ENCODE data around the gene RXFP3. TPM values are rescaled to one million over a fixed set of nuclear protein-coding genes. Genes with fewer than 3 reads are reported as not detected.

RXFP3 gene
- total and polyA plus RNA-seq, 5 donors from 2014 or later, result not detected

- H3K9me3 ChIP-seq (ENCODE audit: control insufficient read depth in 2 of 2, low read length in 2 of 2), result no peaks in the 10 kb centered on the region
- H3K36me3 ChIP-seq (ENCODE audit: control insufficient read depth, insufficient read depth, low read length), result peaks cover 15% of the 10 kb centered on the region
- ATAC-seq (ENCODE audit: low read depth in 2 of 2) (no peak), DNase-seq (no peak)
- H3K4me1 ChIP-seq (ENCODE audit: control insufficient read depth, insufficient read depth, low read length, poor library complexity, severe bottlenecking), result no peaks in the 10 kb centered on the region
- no peaks in the 10 kb centered on the region for H3K27me3 ChIP-seq (ENCODE audit: control insufficient read depth, insufficient read depth, low read length)
- H3K27ac Mint-ChIP-seq, result no peak overlapping the region
- no peak overlapping the region for H3K27ac ChIP-seq (ENCODE audit: insufficient read depth, low read length, poor library complexity, severe bottlenecking)
- H3K27me3 Mint-ChIP-seq, result no peaks in the 10 kb centered on the region
- peaks cover 0 to 3% (median 0%) of the 10 kb centered on the region in 7 donors for H3K9me3 Mint-ChIP-seq
- peaks cover 0 to 2% (median 0%) of the 10 kb centered on the region in 4 donors for H3K4me1 Mint-ChIP-seq
- H3K36me3 Mint-ChIP-seq, result peaks cover 20% of the 10 kb centered on the region
- no peak overlapping the region for H3K4me3 Mint-ChIP-seq
- H3K4me3 ChIP-seq (ENCODE audit: low read depth, low read length), result no peak overlapping the region
Measured at GRCh38 chr5:33985447-33985846, 49.3 kb downstream of the RXFP3 start.

Other genes with a start within 250 kb of the RXFP3 start
- gene ADAMTS12, start 44.4 kb upstream of the RXFP3 start, total RNA-seq, result not detected
- not detected for gene ADAMTS12, start 44.4 kb upstream of the RXFP3 start, polyA plus RNA-seq
- not detected for gene SLC45A2, start 48.3 kb downstream of the RXFP3 start, total RNA-seq
- gene SLC45A2, start 48.3 kb downstream of the RXFP3 start, polyA plus RNA-seq, result not detected
- gene AMACR, start 71.7 kb downstream of the RXFP3 start, total RNA-seq, result 2.1 TPM
- 1 to 10 TPM; 7.7 to 9.3 (median 8.6) TPM for gene AMACR, start 71.7 kb downstream of the RXFP3 start, polyA plus RNA-seq
- 7.6 TPM for gene C1QTNF3, start 106.8 kb downstream of the RXFP3 start, total RNA-seq
- under 1 TPM in 3 of 4 donors, not detected in 1; 0.09 to 0.60 (median 0.42) TPM for gene C1QTNF3, start 106.8 kb downstream of the RXFP3 start, polyA plus RNA-seq

All from CD4-positive, CD25-positive, alpha-beta regulatory T cell (primary cell).